ENCODE measurements around the gene PPARGC1A. TPM values are rescaled to one million over a fixed set of nuclear protein-coding genes. Genes with fewer than 3 reads are reported as not detected.

PPARGC1A gene
- polyA plus RNA-seq, 2 of the 4 experiments (the other 2 are of a cell fraction): 0.04 TPM

DNA sequence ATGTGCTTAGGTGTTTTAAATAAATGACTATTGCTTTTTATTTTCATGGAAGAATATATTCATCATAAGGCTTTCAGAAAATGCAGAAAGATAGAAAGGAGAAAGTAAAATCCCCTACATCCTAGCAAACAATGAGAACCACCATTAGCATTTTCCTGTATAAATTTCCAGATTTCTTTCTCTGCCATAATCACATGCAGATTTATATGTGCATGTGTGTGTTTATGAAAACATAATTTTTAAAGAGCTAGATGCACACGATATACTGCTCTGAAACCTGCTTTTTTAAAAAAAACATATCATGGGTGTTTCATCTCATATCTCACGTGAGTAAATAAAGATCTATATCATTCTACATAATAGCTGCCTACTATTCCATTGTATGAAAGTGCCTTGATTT is 26.4 kb upstream of the PPARGC1A start:
- WGBS (ENCODE audit: missing lambda C conversion rate): 3% methylated on average over 2 of the region's 2 CpGs
- ChIA-PET POLR2A (no interaction called here), CTCF (no interaction called here)
- ATAC-seq (no peak), FAIRE-seq (no peak), DNase-seq (ENCODE audit: low read depth in 1 of 2, low spot score in 1 of 2) (no peak)
- H3K4me2 ChIP-seq: no peak overlapping the region
- no peak overlapping the region for H3K4me3 ChIP-seq
- TF ChIP-seq POLR2AphosphoS2 (conservative IDR thresholded peaks at IDR 0.05; ENCODE audit: low read length) (no peak), TP53 (CRISPR knock-in tag; IDR thresholded peaks at IDR 0.05) (no peak), SMC3 (IDR thresholded peaks at IDR 0.05) (no peak), HOXB13 (CRISPR knock-in tag; IDR thresholded peaks at IDR 0.05; ENCODE audit: low read depth) (no peak), NR3C1 (IDR thresholded peaks at IDR 0.05) (no peak), ZC3H11A (IDR thresholded peaks at IDR 0.05) (no peak)
- TF ChIP-seq, protein P1, sequence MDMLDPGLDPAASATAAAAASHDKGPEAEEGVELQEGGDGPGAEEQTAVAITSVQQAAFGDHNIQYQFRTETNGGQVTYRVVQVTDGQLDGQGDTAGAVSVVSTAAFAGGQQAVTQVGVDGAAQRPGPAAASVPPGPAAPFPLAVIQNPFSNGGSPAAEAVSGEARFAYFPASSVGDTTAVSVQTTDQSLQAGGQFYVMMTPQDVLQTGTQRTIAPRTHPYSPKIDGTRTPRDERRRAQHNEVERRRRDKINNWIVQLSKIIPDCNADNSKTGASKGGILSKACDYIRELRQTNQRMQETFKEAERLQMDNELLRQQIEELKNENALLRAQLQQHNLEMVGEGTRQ (IDR thresholded peaks at IDR 0.05): no peak
- TF ChIP-seq, protein P2, sequence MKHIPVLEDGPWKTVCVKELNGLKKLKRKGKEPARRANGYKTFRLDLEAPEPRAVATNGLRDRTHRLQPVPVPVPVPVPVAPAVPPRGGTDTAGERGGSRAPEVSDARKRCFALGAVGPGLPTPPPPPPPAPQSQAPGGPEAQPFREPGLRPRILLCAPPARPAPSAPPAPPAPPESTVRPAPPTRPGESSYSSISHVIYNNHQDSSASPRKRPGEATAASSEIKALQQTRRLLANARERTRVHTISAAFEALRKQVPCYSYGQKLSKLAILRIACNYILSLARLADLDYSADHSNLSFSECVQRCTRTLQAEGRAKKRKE (CRISPR knock-in tag; IDR thresholded peaks at IDR 0.05; ENCODE audit: low read depth): no peak
- TF ChIP-seq, protein P3, sequence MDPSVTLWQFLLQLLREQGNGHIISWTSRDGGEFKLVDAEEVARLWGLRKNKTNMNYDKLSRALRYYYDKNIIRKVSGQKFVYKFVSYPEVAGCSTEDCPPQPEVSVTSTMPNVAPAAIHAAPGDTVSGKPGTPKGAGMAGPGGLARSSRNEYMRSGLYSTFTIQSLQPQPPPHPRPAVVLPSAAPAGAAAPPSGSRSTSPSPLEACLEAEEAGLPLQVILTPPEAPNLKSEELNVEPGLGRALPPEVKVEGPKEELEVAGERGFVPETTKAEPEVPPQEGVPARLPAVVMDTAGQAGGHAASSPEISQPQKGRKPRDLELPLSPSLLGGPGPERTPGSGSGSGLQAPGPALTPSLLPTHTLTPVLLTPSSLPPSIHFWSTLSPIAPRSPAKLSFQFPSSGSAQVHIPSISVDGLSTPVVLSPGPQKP (IDR thresholded peaks at IDR 0.05; ENCODE audit: low read depth, low read length): no peak
- H3K9me3 ChIP-seq: no peaks in the 10 kb centered on the region
- H3K27ac ChIP-seq: no peak overlapping the region
- H3K4me1 ChIP-seq: no peaks in the 10 kb centered on the region

DNA sequence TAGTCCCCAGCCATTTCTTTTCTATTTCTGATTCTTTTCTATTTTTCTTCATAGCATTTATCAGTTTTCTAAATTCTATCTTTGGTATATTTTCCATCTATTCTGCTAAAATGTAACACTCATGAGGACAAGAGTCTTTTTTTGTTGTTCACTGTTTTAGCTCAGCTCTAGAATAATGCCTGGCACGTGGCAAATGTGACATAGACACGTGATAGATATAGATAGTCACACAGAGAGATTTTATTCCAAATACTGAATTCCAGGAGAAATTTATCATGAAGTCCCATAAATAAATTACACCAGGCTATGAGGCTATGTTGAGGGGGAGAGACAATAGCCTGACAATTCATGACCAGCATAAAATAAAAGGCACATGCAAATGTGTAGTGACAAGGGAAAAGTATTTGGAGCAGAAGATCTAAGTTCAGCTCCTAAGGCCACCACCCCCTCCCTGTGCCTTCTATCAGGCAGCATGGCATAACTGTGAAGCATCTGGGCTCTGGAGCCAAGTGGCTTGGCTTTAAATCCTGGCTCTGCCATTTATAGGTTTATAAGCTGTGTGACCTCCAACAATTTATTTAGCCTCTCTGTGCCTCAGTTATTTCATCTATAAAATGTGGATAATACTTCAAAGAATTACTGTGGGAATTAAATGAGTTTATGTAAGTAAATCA is 25.7 kb upstream of the PPARGC1A start:
- Histone ChIP-seq H3K9me3 (no peaks in the 10 kb centered on the region), H3K4me2 (no peak overlapping the region), H3K4me3 (no peak overlapping the region), H3K4me1 (no peaks in the 10 kb centered on the region), H3K27ac (no peak overlapping the region)
- ATAC-seq (no peak), FAIRE-seq (no peak), DNase-seq (ENCODE audit: low read depth in 1 of 2, low spot score in 1 of 2) (no peak)
- ChIA-PET CTCF (no interaction called here), POLR2A (no interaction called here)
- WGBS (ENCODE audit: missing lambda C conversion rate): 2% methylated on average over 2 of the region's 2 CpGs
- TF ChIP-seq JUN (IDR thresholded peaks at IDR 0.05) (no peak), CHD2 (IDR thresholded peaks at IDR 0.05; ENCODE audit: low read length, partially characterized antibody) (no peak), RARB (CRISPR knock-in tag; IDR thresholded peaks at IDR 0.05) (no peak), HEYL (CRISPR knock-in tag; IDR thresholded peaks at IDR 0.05) (no peak), HOXB5 (CRISPR knock-in tag; IDR thresholded peaks at IDR 0.05) (no peak), CBX2 (IDR thresholded peaks at IDR 0.05; ENCODE audit: borderline replicate concordance, low read depth) (no peak), JUNB (IDR thresholded peaks at IDR 0.05) (no peak), RCOR1 (IDR thresholded peaks at IDR 0.05; ENCODE audit: low read depth, low read length) (no peak), MAFK (IDR thresholded peaks at IDR 0.05; ENCODE audit: partially characterized antibody) (no peak)
- TF ChIP-seq, protein P1 (IDR thresholded peaks at IDR 0.05): no peak
- TF ChIP-seq, protein P4, sequence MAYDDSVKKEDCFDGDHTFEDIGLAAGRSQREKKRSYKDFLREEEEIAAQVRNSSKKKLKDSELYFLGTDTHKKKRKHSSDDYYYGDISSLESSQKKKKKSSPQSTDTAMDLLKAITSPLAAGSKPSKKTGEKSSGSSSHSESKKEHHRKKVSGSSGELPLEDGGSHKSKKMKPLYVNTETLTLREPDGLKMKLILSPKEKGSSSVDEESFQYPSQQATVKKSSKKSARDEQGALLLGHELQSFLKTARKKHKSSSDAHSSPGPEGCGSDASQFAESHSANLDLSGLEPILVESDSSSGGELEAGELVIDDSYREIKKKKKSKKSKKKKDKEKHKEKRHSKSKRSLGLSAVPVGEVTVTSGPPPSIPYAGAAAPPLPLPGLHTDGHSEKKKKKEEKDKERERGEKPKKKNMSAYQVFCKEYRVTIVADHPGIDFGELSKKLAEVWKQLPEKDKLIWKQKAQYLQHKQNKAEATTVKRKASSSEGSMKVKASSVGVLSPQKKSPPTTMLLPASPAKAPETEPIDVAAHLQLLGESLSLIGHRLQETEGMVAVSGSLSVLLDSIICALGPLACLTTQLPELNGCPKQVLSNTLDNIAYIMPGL (CRISPR knock-in tag; IDR thresholded peaks at IDR 0.05; ENCODE audit: borderline replicate concordance): no peak
